Measurements from ENCODE around the gene MOGAT3.

The MOGAT3 gene

DNA sequence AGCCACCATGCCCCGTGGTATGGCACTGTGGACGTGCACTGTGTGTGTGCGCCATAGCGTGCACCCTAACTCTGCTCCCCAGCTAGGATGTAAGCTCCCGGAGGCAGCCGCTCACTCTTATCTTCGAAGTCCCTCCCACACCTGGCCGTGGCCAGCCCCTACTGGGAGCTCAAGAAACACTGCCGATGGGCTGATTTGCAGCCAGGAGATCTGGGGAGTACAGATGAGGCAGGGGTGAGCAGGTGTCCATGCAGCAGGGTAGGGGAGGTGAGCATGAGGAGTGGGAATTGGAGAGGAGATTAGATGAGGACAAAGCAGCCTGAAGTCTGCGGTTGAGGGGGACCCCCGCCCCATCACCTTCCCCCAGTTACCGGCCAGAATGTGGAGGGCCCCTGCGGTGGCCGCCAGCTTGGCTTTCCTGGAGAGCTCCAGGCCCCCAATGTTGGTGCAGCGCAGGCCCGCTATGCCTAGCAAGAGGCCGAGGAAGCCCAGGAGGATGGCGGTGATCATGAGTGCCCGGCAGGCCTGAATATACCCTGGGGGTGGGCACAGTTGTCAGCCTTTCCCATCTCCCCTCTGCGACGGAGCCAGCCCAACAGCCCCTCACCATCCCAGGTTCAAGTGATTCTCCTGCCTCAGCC, 33.2 kb upstream of the MOGAT3 start:
- DNase-seq (ENCODE audit: low spot score) (no peak), FAIRE-seq (peak; percentile 32)

DNA sequence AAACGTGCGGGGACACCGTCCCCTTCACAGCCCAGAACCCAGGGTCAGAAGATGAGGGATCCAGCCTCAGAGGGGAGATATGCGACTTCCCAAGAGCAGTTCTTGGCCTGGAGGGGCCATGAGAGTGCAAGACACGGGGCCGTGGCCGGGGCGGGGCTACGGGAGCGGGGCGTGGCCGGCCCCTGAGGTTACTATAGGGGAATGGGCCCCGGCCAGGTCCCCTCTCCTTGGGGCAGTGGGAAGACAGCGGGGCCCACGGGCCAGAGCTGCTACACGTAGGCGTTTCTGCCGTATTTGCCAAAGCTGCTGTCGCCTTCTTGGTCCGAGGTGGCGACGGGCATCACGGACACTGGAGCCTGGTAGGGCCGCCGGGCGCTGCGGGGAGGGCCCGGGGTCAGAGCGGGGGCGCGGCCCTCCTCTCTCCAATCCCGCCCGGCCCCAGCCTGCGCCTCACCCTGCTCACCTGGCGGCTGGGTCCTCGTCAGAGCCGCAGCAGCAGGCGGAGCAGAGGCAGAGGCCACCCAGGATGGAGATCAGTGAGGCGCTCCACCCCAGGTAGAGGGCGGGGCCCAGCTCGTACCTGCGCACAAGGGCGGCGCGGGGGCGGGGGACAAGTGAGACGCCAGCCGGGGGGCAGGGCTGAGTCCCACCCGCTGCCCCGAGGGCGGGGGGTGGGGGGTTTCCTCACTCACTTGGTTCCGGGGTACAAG, 31.5 kb upstream of the MOGAT3 start:
- FAIRE-seq (no peak), DNase-seq (ENCODE audit: low spot score) (no peak)

DNA sequence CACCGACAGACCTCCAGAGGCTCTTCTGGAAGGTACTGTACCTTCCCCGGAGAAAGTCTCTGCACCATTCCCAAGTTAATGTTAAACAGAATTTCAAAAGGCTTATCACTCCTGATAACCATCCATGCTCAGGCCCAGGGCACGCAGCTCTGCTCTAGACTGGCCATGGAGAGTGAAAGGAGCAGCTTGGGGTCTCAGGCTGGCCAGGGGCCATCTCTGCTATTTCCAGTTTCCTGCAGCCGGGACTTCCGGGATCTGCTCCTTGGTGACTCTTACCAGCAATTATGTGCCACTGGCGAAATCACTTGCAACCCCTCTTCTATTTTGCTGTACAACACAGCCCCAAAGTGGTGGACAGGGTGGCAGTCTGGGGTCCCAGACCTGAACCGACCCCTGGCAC, 30.8 kb upstream of the MOGAT3 start:
- no peak for DNase-seq (ENCODE audit: low spot score)
- FAIRE-seq: no peak

DNA sequence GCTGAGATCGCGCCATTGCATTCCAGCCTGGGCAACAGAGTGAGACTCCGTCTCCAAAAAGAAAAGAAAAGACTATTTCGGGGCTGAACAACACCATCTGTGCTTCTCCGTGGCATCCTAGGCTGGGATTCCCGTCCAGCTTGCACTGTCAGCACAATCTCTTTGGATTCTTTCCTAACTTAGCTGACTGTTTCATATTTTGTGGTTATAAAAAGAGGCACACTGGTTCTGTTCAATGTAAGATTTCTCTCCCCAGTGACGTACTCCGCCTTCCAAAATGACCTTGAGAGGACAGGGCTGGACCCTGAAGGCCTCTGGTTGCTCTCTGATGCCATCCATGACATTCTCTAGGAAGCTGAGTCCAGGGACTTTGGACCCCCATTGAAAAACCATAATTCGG, 25.9 kb upstream of the MOGAT3 start:
- no peak for FAIRE-seq
- no peak for DNase-seq (ENCODE audit: low spot score)

DNA sequence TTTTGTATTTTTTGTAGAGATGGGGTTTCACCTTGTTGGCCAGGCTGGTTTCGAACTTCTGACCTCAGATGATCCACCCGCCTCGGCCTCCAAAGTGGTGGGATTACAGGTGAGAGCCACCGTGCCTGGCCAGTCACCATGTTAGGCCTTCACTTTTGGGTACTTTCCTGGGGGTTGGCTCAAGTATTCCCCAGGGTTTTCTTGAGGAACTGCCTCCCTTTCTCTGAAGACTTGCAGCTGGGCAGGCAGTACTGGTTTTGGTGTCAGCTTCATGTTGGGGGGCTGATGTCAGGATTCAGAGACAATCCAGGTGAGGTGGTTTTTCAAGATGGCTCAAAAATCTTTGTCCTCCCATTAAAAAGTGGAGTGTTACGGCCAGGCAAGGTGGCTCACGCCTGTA, 24.8 kb upstream of the MOGAT3 start:
- FAIRE-seq (no peak), DNase-seq (ENCODE audit: low spot score) (no peak)

DNA sequence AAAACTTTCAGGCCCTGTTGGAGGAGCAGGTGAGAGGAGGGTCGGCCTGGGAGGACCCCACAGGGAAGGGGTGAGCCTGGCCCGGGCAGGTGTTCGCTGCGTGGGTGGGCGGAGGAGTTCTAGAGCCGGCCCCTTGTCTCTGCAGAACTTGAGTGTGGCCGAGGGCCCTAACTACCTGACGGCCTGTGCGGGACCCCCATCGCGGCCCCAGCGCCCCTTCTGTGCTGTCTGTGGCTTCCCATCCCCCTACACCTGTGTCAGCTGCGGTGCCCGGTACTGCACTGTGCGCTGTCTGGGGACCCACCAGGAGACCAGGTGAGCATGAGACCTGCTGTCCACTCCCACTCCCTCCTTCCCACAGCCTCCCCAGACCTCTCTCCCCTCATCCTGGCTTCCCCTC, 22.7 kb upstream of the MOGAT3 start:
- no peak for DNase-seq (ENCODE audit: low spot score)
- no peak for FAIRE-seq

DNA sequence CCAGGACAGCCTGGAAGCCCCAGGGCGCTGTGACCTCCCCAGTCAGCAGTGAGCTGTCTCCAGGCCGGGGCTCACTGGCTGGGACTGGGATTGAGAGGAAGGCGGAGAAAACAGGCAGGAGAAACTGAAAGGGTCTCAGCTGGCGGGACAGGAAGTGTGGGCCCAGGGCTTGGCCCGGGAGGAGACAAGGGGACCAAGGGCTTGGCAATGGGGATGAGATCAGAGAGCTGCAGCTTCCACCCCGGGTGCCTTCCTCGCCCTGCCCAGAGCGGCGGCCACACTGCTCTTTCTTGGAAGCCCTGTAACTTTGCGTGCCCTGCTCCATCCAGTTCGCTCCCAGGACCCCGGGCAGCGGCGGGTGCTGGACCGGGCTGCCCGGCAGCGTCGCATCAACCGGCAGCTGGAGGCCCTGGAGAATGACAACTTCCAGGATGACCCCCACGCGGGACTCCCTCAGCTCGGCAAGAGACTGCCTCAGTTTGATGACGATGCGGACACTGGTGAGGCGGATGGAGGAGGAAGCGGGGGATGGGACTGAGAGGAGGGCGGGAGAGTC, 21.5 kb upstream of the MOGAT3 start:
- DNase-seq (ENCODE audit: low spot score) (no peak), FAIRE-seq (no peak)

DNA sequence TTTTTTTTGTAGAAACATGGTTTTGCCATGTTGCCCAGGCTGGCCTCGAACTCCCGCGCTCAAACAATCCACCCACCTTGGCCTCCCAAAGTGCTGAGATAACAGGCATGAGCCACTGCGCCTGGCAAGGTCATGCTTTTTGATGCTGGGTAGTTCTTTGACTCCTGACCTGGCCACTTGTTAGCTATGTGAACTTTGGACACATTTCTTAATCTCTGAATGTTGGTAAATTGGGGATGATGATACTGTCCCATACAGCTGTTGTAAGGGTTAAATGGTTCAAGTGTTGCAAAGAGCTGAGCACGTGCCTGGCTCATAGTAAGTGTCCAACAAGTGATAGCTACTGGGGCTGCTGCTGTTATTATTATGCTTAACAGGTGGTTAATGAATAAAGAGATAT, 19.5 kb upstream of the MOGAT3 start:
- no peak for FAIRE-seq

DNA sequence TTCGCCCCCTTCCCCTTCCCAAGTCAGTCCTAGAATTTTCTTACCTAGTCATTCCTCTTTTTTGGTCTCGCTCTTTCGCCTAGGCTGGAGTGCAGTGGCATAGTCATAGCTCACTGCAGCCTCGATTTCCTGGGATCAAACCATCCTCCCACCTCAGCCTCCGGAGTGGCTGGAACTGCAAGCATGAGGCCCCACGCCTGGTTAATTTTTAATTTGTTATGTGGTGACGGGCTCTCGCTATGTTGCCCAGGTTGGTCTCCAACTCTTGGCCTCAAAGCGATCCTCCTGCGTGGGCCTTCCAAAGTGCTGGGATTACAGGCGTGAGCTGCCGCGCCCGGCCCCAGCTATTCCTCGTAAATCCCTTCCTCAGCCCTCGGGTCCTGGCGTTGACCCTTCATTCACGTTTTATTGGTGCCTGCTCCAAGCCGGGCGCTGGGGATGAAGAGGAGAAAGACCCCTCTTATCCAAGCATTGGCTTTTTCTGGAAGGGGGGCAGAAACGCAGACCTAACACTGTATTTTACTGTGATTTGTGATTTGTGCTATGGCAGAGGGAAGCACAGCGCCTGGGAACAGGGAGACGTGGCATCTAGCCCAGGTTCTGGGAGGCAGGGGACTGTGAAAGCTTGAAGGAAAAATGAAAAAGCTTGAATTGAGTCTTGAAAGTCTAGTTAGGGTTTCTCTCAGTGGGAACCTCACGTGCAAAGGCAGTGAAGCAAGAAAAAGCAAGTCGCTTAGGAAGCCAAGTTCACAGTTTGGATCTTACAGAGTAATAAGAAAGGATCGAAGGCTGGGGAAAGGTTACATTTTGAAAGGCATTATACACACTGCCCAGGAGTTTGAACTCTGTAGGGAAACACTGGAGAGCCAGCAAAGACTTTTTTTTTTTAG, 17.6 kb upstream of the MOGAT3 start:
- DNase-seq (ENCODE audit: low spot score): no peak

More for the DNA sequence above, 19.5 kb upstream of the MOGAT3 start:
- DNase-seq (ENCODE audit: low spot score): no peak

DNA sequence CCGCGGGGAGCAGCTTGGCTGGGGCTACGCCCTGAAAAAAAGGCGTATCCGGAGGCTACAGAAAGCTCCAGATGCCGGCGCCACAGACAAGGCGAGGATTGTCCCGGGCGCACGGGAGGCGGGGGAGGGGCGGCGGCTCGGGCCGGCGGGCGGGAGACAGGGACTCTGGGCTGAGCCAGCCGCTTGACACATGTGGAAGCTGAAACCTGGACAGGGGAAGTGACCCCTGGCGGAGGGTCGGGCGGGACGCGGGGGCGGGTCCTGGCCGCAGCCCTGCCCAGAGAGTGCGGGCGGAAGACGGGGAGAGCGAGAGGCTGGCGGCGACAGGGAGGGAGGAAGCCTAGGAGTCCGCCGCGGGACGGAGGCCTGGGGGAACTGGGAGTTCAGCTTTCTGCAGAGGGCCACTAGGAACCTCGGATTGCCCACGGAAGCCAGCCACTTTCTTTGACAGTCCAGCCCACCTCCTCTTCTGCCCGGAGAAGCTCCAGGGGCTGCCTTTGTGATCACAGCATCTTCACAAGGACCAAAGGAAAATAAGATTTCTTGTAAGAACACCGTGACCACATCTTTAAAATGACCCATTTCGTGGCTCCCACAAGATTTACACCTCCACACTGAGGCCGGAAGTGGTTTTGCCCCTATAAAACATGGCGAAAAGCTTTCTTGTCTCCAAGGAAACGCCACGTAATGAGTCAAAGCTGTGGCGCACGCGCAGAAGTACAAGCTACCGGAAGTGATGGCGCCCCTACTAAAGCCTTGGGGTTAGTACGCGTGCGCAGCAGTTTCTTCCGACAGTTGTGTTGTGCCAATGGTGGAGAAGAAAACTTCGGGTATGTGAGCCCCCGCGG, 16.8 kb upstream of the MOGAT3 start, which contains the start of the genes PLOD3 and ZNHIT1:
Gene PLOD3 (minus strand): TSS at position 194 of the 848 bp plus-strand sequence. CDS start 307 bp downstream, outside the sequence.
Gene ZNHIT1 (plus strand): TSS at position 778 of the 848 bp plus-strand sequence. CDS start 31 bp downstream, at position 809.
- DNase-seq (ENCODE audit: low spot score) (peak; percentile 100), FAIRE-seq (peak; percentile 97)

More for the DNA sequence above, 17.6 kb upstream of the MOGAT3 start:
- FAIRE-seq: no peak

DNA sequence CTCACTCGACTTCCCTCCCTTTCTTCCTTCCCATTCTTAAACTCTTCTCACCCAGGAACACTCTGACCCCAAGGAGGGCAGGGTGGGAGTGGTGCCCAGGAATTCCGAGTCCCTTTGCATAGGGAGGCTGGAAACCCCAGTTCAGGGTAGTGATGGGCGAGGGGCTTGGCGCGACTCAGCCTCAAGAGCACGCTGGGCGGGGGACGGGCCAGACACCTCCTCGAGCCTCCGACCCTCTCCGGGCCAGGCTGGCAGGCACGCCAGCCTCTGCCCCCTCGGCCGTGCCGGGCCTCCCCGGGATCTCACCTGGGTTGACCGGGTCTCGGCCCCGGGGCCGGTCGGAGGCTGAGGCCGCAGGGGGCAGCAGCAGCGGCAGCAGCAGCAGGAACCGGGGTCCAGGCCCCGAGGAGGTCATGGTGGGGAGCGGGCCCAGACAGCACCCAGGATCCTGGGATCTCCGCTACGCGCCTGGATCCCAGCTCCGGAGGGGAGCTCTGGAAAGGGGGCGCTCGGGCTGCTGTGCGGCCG, 16.1 kb upstream of the MOGAT3 start:
- no peak for DNase-seq (ENCODE audit: low spot score)
- FAIRE-seq: no peak

DNA sequence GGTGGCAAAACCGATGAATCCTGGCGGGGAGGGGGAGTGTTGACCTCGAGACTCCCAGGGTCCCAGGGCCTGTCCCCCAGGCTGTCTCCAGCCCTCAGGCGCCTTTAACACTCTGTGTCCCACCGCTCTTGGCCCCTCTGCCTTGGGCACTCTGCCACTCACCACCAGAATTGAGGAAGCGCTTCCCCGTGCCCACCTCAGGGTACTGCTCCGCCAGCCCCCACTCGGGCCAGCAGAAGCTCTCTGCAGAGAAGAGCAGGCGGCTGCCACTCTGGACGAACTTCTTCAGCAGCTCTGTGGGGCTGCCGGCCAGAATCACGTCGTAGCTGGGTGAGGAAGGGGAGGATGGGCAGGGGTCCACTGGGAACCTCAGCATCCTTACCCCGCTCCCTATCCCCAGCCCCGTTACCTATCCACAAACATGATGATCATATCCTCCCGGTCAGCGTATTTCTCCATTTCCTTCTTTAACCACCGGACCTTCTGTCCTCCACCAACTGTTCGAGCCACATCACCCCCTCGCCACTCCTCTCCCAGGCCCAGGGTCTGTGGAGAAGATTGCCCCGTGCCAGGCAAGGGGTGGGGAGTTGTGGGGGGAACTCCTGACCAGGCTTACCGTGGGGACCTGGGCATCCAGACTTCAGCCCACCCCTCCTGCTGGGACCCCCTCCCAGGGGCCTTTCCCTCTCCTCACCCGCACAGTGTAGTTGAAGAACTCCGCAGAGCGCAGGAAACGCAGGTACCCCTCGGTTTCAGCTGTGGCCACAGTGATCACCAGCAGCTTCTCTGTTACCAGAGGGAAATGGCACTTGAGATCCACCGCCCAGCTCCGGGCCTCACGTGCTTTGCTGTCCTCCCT, 15.4 kb upstream of the MOGAT3 start:
- no peak for FAIRE-seq
- no peak for DNase-seq (ENCODE audit: low spot score)

DNA sequence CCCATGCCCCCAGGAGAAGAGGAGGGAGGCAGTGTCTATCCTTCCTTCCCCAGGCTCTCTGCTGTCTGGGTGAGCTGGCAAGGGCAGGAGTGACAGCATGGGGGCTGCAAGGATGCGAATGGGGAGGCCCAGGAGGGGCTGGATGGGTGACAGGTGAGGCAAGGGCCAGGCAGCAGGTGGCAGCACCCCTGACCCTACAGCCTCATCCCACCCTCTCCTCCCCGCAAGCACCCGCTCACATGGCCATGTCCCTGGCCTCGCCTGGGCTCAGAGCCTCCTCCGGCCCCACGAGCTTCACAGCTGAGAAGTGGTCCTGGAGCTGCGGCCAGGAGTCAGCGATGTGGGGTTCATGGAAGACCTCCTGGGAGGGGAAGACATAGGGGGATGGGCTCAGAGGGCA, 11.2 kb upstream of the MOGAT3 start:
- no peak for FAIRE-seq
- DNase-seq (ENCODE audit: low spot score): no peak

DNA sequence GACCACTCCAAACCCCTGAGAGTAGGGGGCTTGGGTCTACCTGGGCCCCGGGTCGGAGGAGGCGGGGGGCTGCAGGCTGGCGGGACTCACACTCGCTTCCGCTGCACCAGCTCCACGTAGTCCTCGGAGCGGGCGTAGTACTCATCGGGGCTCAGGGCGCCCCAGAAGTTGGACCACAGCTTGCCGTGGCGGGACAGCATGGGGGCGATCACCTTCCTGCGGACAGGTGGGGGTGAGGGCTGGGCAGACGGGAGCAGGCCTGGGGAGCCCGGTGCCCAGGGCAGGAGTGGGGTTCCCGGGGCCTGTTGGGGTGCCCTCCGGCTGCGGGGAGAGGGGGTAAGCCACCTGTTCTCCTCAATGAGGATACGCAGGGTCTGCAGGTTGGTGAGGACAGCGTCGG, 10.7 kb upstream of the MOGAT3 start:
- DNase-seq (ENCODE audit: low spot score): no peak
- FAIRE-seq: no peak

DNA sequence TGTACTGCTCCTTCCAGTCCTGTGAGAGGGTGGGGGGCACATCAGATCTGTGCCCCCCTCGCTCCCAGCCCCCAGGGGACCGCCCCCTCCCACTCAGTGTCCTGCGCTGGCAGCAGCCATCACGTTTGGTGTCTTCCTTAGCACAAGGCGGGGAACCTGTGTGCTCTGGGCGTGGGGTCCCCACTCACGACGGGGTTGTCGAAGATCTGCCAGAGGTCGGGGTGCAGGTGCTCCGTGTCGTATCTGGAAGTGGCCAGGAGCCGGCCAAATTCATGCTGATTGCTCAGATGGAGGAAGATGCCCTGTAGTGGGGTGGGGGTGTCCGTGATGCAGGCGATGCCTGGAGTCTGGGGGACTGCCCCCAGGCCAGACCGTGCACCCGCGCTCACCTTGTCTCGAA, 9.3 kb upstream of the MOGAT3 start:
- FAIRE-seq (no peak), DNase-seq (ENCODE audit: low spot score) (no peak)

DNA sequence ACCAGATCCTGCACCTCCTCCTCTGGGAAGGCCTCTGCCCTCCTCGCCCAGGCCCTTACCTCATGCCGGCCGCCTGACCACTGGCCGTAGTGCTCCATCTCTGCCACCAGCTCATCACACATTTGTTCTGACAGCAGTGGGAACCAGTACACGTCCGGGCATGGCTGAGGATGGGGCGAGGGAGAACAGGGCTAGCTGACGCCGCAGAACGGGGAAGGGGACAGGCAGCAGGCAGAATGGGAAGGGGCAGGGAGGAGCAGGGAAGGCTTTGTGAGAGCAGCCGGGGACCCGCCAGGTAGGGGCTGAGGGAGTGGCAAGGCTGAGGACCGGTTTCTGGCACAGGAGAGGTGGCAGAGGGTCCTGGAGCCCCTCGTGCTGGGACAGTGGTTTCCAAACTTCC, 8.0 kb upstream of the MOGAT3 start:
- FAIRE-seq (no peak), DNase-seq (ENCODE audit: low spot score) (no peak)

DNA sequence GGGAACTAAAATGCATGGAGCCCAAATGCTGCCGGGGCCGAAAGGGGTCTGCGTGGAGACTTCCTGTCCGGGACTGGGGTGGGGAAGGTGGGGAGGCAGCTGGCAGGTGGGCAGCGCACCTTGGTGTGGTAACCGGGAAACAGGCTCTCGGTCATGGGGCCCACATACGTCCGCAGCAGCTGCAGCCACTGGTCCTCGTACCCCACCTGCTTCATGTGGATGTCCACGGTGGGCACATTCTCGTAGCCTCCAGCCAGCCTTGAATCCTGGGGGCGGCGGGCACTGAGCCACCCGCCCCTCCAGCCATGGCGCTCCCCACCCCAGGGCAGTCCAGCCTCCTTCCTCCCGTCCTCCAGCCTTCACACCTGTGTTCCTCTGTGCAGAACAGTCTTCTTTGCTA, 6.6 kb upstream of the MOGAT3 start:
- DNase-seq (ENCODE audit: low spot score) (no peak), FAIRE-seq (no peak)

DNA sequence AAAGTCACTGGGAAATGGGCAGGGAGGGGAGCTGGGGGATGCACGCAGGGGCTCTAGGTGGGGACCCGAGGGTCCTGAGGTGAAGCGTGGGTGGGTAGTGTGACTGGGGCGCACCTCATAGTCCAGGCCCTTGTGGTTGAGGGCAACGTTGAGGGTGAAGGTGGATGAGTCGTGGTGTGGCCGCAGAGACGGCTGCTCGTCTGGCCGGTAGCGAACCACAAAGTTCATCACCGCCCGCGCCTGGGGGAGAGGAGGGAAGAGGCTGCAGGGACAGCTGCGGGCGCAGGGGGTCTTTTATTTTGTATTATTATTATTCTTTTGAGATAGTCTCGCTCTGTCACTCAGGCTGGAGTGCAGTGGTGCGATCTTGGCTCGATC, 5.8 kb upstream of the MOGAT3 start:
- FAIRE-seq (no peak), DNase-seq (ENCODE audit: low spot score) (no peak)

DNA sequence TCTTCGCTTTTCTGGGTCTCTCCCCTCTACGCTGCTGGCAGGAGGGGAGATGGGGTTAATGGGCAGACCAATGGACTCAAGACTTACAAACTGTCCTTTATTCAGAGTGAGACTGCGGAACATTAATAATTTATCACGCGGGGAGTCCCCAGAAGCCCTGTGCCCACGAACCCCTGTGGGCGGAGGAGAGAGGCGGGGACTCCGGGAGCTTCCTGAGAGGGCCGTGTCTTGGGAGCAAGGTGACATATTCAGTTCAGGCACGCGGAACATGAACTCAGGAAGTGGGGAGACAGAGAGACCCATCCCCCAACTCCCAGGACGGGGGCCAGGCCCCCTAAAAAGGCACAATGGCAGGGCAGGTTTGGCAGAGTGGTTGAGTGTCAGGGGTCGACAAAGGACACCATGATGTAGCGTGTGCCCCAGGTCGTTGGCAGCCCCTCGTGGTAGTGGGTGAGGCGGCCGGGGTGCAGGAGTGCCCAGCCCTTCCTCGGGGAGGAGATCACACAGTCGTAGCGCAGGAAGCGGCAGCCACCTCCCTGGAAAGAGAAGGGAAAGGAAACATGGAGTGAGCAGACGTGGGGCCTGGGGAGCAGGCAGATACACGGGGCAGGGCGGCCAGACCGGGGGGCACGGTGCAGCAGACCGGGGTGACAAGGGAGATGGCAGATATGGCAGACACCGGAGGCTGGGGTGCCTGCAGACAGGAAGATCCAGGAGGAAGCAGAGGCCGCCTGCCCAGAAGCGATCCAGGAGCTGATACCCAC, 5.2 kb upstream of the MOGAT3 start:
- no peak for DNase-seq (ENCODE audit: low spot score)
- FAIRE-seq: no peak
